ENCODE data around the gene SMIM35.

Gene SMIM35

GRCh38 chr11:118000850-118001228 is 85.9 kb downstream of the SMIM35 start:
- no peak for TF ChIP-seq GABPA (IDR thresholded peaks at IDR 0.05; ENCODE audit: low read depth)
- TF ChIP-seq SPI1 (IDR thresholded peaks at IDR 0.05; ENCODE audit: borderline replicate concordance, low read depth) = no peak
- TF ChIP-seq REST (IDR thresholded peaks at IDR 0.05; ENCODE audit: insufficient replicate concordance, low read depth) = no peak
- TF ChIP-seq, protein P1, sequence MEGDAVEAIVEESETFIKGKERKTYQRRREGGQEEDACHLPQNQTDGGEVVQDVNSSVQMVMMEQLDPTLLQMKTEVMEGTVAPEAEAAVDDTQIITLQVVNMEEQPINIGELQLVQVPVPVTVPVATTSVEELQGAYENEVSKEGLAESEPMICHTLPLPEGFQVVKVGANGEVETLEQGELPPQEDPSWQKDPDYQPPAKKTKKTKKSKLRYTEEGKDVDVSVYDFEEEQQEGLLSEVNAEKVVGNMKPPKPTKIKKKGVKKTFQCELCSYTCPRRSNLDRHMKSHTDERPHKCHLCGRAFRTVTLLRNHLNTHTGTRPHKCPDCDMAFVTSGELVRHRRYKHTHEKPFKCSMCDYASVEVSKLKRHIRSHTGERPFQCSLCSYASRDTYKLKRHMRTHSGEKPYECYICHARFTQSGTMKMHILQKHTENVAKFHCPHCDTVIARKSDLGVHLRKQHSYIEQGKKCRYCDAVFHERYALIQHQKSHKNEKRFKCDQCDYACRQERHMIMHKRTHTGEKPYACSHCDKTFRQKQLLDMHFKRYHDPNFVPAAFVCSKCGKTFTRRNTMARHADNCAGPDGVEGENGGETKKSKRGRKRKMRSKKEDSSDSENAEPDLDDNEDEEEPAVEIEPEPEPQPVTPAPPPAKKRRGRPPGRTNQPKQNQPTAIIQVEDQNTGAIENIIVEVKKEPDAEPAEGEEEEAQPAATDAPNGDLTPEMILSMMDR (IDR thresholded peaks at IDR 0.05; ENCODE audit: insufficient read depth, low read length) = no peak
- TF ChIP-seq POLR2AphosphoS5 (IDR thresholded peaks at IDR 0.05; ENCODE audit: low read depth) = no peak
- DNase-seq (ENCODE audit: low read depth in 1 of 2, low spot score in 1 of 2) = no peak
- Histone ChIP-seq H3K4me3 (replicated peaks; ENCODE audit: insufficient read depth, low read length) (no peak overlapping the region), H3K27me3 (ENCODE audit: insufficient read depth, poor library complexity, severe bottlenecking) (no peaks in the 10 kb centered on the region), H3K27ac (replicated peaks) (no peak overlapping the region)

DNA sequence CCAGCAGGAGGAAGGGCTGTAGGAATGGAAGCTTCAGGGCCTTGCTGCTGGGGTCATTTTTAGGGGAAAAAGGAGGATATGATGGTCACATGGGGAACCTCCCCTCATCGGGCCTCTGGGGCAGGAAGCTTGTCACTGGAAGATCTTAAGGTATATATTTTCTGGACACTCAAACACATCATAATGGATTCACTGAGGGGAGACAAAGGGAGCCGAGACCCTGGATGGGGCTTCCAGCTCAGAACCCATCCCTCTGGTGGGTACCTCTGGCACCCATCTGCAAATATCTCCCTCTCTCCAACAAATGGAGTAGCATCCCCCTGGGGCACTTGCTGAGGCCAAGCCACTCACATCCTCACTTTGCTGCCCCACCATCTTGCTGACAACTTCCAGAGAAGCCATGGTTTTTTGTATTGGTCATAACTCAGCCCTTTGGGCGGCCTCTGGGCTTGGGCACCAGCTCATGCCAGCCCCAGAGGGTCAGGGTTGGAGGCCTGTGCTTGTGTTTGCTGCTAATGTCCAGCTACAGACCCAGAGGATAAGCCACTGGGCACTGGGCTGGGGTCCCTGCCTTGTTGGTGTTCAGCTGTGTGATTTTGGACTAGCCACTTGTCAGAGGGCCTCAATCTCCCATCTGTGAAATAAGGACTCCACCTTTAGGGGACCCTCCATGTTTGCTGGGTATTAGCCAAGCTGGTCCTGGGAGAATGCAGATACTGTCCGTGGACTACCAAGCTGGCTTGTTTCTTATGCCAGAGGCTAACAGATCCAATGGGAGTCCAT is 86.5 kb downstream of the SMIM35 start:
- H3K4me3 ChIP-seq (replicated peaks; ENCODE audit: insufficient read depth, low read length) = no peak overlapping the region
- H3K27me3 ChIP-seq (ENCODE audit: insufficient read depth, poor library complexity, severe bottlenecking) = no peaks in the 10 kb centered on the region
- TF ChIP-seq GABPA (IDR thresholded peaks at IDR 0.05; ENCODE audit: low read depth) (no peak), REST (IDR thresholded peaks at IDR 0.05; ENCODE audit: insufficient replicate concordance, low read depth) (no peak), POLR2AphosphoS5 (IDR thresholded peaks at IDR 0.05; ENCODE audit: low read depth) (no peak), SPI1 (IDR thresholded peaks at IDR 0.05; ENCODE audit: borderline replicate concordance, low read depth) (no peak)
- TF ChIP-seq, protein P1 (IDR thresholded peaks at IDR 0.05; ENCODE audit: insufficient read depth, low read length) = no peak
- no peak overlapping the region for H3K27ac ChIP-seq (replicated peaks)
- no peak for DNase-seq (ENCODE audit: low read depth in 1 of 2, low spot score in 1 of 2)

DNA sequence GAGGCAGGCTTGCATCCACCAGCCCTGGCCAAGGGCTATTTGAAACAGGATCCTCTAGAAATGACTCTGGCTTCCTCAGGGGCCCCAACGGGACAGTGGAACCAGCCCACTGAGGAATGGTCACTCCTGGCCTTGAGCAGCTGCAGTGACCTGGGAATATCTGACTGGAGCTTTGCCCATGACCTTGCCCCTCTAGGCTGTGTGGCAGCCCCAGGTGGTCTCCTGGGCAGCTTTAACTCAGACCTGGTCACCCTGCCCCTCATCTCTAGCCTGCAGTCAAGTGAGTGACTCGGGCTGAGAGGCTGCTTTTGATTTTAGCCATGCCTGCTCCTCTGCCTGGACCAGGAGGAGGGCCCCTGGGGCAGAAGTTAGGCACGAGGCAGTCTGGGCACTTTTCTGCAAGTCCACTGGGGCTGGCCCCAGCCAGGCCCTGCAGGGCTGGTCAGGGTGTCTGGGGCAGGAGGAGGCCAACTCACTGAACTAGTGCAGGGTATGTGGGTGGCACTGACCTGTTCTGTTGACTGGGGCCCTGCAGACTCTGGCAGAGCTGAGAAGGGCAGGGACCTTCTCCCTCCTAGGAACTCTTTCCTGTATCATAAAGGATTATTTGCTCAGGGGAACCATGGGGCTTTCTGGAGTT is 87.3 kb downstream of the SMIM35 start:
- TF ChIP-seq POLR2AphosphoS5 (IDR thresholded peaks at IDR 0.05; ENCODE audit: low read depth) (no peak), GABPA (IDR thresholded peaks at IDR 0.05; ENCODE audit: low read depth) (no peak), REST (IDR thresholded peaks at IDR 0.05; ENCODE audit: insufficient replicate concordance, low read depth) (no peak), SPI1 (IDR thresholded peaks at IDR 0.05; ENCODE audit: borderline replicate concordance, low read depth) (no peak)
- TF ChIP-seq, protein P1 (IDR thresholded peaks at IDR 0.05; ENCODE audit: insufficient read depth, low read length) = no peak
- DNase-seq (ENCODE audit: low read depth in 1 of 2, low spot score in 1 of 2) = no peak
- no peak overlapping the region for H3K27ac ChIP-seq (replicated peaks)
- H3K4me3 ChIP-seq (replicated peaks; ENCODE audit: insufficient read depth, low read length) = no peak overlapping the region
- H3K27me3 ChIP-seq (ENCODE audit: insufficient read depth, poor library complexity, severe bottlenecking) = no peaks in the 10 kb centered on the region

Data from HL-60 (cell line).